ENCODE results near the gene HMCN2. TPM values are rescaled to one million over a fixed set of nuclear protein-coding genes. Genes with fewer than 3 reads are reported as not detected.

HMCN2 gene
- total RNA-seq, 2 donors from 2014 or later: 1.3 to 7.3 TPM

GRCh38 chr9:130370226-130370625, 104.7 kb downstream of the HMCN2 start:
- Histone ChIP-seq H3K4me3 (no peak overlapping the region), H3K36me3 (no peaks in the 10 kb centered on the region), H3K27ac (no peak overlapping the region), H3K9me3 (no peaks in the 10 kb centered on the region), H3K27me3 (no peaks in the 10 kb centered on the region), H3K4me1 (no peaks in the 10 kb centered on the region)
- no peak for DNase-seq (ENCODE audit: low spot score)
- TF ChIP-seq, protein P1, sequence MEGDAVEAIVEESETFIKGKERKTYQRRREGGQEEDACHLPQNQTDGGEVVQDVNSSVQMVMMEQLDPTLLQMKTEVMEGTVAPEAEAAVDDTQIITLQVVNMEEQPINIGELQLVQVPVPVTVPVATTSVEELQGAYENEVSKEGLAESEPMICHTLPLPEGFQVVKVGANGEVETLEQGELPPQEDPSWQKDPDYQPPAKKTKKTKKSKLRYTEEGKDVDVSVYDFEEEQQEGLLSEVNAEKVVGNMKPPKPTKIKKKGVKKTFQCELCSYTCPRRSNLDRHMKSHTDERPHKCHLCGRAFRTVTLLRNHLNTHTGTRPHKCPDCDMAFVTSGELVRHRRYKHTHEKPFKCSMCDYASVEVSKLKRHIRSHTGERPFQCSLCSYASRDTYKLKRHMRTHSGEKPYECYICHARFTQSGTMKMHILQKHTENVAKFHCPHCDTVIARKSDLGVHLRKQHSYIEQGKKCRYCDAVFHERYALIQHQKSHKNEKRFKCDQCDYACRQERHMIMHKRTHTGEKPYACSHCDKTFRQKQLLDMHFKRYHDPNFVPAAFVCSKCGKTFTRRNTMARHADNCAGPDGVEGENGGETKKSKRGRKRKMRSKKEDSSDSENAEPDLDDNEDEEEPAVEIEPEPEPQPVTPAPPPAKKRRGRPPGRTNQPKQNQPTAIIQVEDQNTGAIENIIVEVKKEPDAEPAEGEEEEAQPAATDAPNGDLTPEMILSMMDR (IDR thresholded peaks at IDR 0.05): no peak

GRCh38 chr9:130371196-130371966, 105.8 kb downstream of the HMCN2 start:
- Histone ChIP-seq H3K36me3 (no peaks in the 10 kb centered on the region), H3K4me1 (no peaks in the 10 kb centered on the region), H3K27ac (no peak overlapping the region), H3K4me3 (no peak overlapping the region), H3K9me3 (no peaks in the 10 kb centered on the region), H3K27me3 (no peaks in the 10 kb centered on the region)
- TF ChIP-seq, protein P1 (IDR thresholded peaks at IDR 0.05): no peak
- DNase-seq (ENCODE audit: low spot score): no peak

GRCh38 chr9:130372057-130372456, 106.5 kb downstream of the HMCN2 start:
- H3K36me3 ChIP-seq: no peaks in the 10 kb centered on the region

DNA sequence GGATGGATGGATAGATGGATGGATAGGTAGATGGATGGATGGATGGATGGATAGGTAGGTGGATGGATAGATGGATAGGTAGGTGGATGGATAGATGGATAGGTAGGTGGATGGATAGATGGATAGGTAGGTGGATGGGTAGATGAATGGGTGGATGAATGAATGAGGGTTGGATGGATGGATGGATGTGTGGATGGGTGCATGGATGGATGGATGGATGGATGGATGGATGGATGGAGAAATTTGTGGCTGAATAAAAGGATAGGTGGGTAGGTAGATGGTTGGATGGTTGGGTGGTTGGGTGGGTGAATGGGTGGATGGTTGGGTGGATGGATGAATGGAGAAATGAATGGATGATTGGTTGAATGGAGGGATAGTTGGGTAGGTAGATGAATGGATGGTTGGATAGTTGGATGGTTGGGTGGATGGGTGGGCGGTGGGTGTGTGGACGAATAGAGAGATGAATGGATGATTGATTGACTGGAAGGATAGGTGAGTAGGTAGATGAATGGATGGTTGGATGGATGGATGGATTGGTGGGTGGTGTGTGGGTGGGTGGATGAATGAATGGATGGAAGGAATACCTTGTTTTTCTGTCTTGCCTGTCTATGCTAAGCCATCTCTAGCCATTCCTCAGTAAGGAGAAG, 108.2 kb downstream of the HMCN2 start:
- H3K27ac ChIP-seq: no peak overlapping the region
- DNase-seq (ENCODE audit: low spot score): no peak
- no peak overlapping the region for H3K4me3 ChIP-seq
- TF ChIP-seq, protein P1 (IDR thresholded peaks at IDR 0.05): no peak
- H3K36me3 ChIP-seq: no peaks in the 10 kb centered on the region
- no peaks in the 10 kb centered on the region for H3K4me1 ChIP-seq
- no peaks in the 10 kb centered on the region for H3K9me3 ChIP-seq
- no peaks in the 10 kb centered on the region for H3K27me3 ChIP-seq

More at GRCh38 chr9:130372057-130372456, 106.5 kb downstream of the HMCN2 start:
- Histone ChIP-seq H3K4me3 (no peak overlapping the region), H3K27me3 (no peaks in the 10 kb centered on the region), H3K4me1 (no peaks in the 10 kb centered on the region), H3K9me3 (no peaks in the 10 kb centered on the region), H3K27ac (no peak overlapping the region)
- TF ChIP-seq, protein P1 (IDR thresholded peaks at IDR 0.05): no peak
- no peak for DNase-seq (ENCODE audit: low spot score)

DNA sequence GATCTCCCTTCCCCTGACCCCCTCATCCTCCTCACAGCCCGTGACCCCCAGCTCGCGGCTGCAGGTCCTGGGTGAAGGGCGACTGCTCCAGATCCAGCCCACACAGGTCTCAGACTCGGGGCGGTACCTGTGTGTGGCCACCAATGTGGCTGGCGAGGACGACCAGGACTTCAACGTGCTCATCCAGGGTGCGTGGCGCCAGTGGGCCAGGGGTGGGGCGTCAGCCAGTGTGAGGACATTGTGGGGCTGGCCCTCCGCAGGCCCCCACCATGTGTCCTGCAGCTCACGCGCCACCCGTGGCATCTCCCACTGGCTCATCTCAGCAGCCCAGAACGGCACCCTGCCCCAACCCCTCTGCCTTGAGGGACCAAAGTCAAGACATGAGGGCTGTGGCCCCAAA, 112.1 kb downstream of the HMCN2 start:
- H3K27me3 ChIP-seq: no peaks in the 10 kb centered on the region
- TF ChIP-seq, protein P1 (IDR thresholded peaks at IDR 0.05): no peak
- no peaks in the 10 kb centered on the region for H3K36me3 ChIP-seq
- no peak for DNase-seq (ENCODE audit: low spot score)
- H3K27ac ChIP-seq: no peak overlapping the region
- no peaks in the 10 kb centered on the region for H3K9me3 ChIP-seq
- H3K4me1 ChIP-seq: no peaks in the 10 kb centered on the region
- H3K4me3 ChIP-seq: no peak overlapping the region

All from right atrium auricular region (tissue), 2 donors.